NT2/D1 (cell line): Measurements from ENCODE around the gene ATF6B.

ENCODE experiments used
- SUZ12 ChIP-seq: IDR thresholded peaks from 2 replicates; pipeline ENCODE4 v1.6.1; 2011; ENCODE audit not compliant: insufficient read length, insufficient read depth; ENCODE audit errors: extremely low read depth
- YY1 ChIP-seq: IDR thresholded peaks from 2 replicates; pipeline ENCODE4 v1.6.1; 2011; ENCODE audit not compliant: insufficient read length, insufficient read depth

DNA sequence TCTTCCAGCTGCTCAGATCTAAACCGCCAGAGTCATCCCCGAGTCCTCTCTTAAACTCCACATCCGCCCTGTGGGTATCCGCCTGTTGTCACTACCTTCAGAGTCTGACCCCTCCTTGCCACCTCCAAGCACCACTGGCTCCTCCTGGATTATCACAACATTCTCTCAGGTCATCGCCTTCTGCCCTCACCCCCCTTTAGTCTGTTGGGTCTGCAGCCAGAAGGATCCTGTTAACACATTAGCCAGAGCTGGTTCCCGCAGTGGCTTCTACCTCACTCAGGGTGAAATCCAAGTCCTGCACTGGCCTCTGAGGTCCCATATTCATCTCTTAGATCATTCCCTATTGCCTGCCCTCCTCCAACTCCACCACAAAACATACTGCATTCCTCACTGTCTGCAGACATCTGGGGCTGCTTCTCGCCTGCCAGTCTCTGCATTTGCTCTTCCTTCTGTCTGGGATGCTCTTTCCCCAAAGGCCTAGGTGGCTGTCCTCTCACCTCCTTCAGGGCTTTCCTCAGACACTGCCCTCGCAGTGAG, 53.0 kb downstream of the ATF6B start:
- TF ChIP-seq YY1 (no peak), SUZ12 (no peak)
